HL-60 (cell line): ENCODE data around the gene MTFR1L.
A peak's percentile ranks its signal among the peaks of the same experiment; 100 is the strongest.

ENCODE experiments used
- DNase-seq, 2 experiments: peaks; one replicate each; pipeline ENCODE4 v3.0.0-alpha.2; 2010 to 2020; ENCODE audit warnings: low read depth in 1 of 2, low spot score in 1 of 2
- H3K27ac ChIP-seq: fragments of 250-450 bp; sonication (Bioruptor Pico); replicated peaks from 2 replicates; pipeline ENCODE4 v1.5.1; 2020; ENCODE audit warnings: mild to moderate bottlenecking, moderate library complexity
- H3K27me3 ChIP-seq: fragments of 250-450 bp; sonication (Bioruptor Pico); 2 replicates; pipeline ENCODE4 v1.5.1; 2021; ENCODE audit warnings: mild to moderate bottlenecking, moderate library complexity; ENCODE audit not compliant: insufficient read depth, poor library complexity, severe bottlenecking
- H3K4me3 ChIP-seq: replicated peaks from 2 replicates; pipeline ENCODE4 v1.5.1; 2011; ENCODE audit warnings: mild to moderate bottlenecking, control low read depth, low read length; ENCODE audit not compliant: insufficient read depth
- GABPA ChIP-seq: IDR thresholded peaks from 2 replicates; pipeline ENCODE4 v1.6.1; 2012; ENCODE audit warnings: low read depth
- POLR2AphosphoS5 ChIP-seq: IDR thresholded peaks from 2 replicates; pipeline ENCODE4 v1.6.1; 2012; ENCODE audit warnings: low read depth
- SPI1 ChIP-seq: IDR thresholded peaks from 2 replicates; pipeline ENCODE4 v1.6.1; 2012; ENCODE audit warnings: low read depth, mild to moderate bottlenecking, borderline replicate concordance
- long read RNA-seq: library from polyadenylated mRNA; unstranded; transcript quantifications from one replicate; pipeline ENCODE4 v2.0.0, GENCODE V29; 2020
- TF ChIP-seq, protein P1 (sequence below): IDR thresholded peaks from 2 replicates; pipeline ENCODE4 v1.6.1; 2012; ENCODE audit warnings: low read depth; ENCODE audit not compliant: insufficient replicate concordance
- TF ChIP-seq, protein P2 (sequence below): IDR thresholded peaks from one replicate; pipeline ENCODE4 v1.5.1; 2011; ENCODE audit warnings: low read length, control low read depth, inconsistent platforms; ENCODE audit not compliant: insufficient read depth

Gene MTFR1L
- long read RNA-seq, transcript MTFR1L-210 (7 exons, 1,873 nt) = minor isoform, 33 of 310 reads
- long read RNA-seq, transcript MTFR1L-204 (7 exons, 1,868 nt) = minor isoform, 10 of 310 reads
- long read RNA-seq, transcript MTFR1L-203 (7 exons, 2,004 nt) = major isoform, 158 of 310 reads
- long read RNA-seq, transcript MTFR1L-201 (7 exons, 2,053 nt) = minor isoform, 9 of 310 reads
- long read RNA-seq, partial matches to known transcripts = 33 of 310 reads
- long read RNA-seq, other reads (novel, unspliced or antisense) = 63 of 310 reads

- peak; percentile 92 to 93 for DNase-seq
- Histone ChIP-seq H3K27me3 (no peaks in the 10 kb centered on the region), H3K4me3 (peak within 1 kb of the TSS; percentile 69), H3K27ac (peak within 1 kb of the TSS; percentile 92)
- TF ChIP-seq SPI1 = peak; percentile 47; the same call in 1 of the 2 replicates
- TF ChIP-seq POLR2AphosphoS5 = peak; percentile 70
- peak; percentile 72 for TF ChIP-seq GABPA
- TF ChIP-seq, protein P1, sequence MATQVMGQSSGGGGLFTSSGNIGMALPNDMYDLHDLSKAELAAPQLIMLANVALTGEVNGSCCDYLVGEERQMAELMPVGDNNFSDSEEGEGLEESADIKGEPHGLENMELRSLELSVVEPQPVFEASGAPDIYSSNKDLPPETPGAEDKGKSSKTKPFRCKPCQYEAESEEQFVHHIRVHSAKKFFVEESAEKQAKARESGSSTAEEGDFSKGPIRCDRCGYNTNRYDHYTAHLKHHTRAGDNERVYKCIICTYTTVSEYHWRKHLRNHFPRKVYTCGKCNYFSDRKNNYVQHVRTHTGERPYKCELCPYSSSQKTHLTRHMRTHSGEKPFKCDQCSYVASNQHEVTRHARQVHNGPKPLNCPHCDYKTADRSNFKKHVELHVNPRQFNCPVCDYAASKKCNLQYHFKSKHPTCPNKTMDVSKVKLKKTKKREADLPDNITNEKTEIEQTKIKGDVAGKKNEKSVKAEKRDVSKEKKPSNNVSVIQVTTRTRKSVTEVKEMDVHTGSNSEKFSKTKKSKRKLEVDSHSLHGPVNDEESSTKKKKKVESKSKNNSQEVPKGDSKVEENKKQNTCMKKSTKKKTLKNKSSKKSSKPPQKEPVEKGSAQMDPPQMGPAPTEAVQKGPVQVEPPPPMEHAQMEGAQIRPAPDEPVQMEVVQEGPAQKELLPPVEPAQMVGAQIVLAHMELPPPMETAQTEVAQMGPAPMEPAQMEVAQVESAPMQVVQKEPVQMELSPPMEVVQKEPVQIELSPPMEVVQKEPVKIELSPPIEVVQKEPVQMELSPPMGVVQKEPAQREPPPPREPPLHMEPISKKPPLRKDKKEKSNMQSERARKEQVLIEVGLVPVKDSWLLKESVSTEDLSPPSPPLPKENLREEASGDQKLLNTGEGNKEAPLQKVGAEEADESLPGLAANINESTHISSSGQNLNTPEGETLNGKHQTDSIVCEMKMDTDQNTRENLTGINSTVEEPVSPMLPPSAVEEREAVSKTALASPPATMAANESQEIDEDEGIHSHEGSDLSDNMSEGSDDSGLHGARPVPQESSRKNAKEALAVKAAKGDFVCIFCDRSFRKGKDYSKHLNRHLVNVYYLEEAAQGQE = no peak
- TF ChIP-seq, protein P2, sequence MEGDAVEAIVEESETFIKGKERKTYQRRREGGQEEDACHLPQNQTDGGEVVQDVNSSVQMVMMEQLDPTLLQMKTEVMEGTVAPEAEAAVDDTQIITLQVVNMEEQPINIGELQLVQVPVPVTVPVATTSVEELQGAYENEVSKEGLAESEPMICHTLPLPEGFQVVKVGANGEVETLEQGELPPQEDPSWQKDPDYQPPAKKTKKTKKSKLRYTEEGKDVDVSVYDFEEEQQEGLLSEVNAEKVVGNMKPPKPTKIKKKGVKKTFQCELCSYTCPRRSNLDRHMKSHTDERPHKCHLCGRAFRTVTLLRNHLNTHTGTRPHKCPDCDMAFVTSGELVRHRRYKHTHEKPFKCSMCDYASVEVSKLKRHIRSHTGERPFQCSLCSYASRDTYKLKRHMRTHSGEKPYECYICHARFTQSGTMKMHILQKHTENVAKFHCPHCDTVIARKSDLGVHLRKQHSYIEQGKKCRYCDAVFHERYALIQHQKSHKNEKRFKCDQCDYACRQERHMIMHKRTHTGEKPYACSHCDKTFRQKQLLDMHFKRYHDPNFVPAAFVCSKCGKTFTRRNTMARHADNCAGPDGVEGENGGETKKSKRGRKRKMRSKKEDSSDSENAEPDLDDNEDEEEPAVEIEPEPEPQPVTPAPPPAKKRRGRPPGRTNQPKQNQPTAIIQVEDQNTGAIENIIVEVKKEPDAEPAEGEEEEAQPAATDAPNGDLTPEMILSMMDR = no peak
Observed at GRCh38 chr1:25819491-25820246, at the start of gene MTFR1L. Gene MTFR1L, plus strand, starts transcription at chr1:25819954. Its CDS starts 3,151 bp downstream, at chr1:25823105.

DNA sequence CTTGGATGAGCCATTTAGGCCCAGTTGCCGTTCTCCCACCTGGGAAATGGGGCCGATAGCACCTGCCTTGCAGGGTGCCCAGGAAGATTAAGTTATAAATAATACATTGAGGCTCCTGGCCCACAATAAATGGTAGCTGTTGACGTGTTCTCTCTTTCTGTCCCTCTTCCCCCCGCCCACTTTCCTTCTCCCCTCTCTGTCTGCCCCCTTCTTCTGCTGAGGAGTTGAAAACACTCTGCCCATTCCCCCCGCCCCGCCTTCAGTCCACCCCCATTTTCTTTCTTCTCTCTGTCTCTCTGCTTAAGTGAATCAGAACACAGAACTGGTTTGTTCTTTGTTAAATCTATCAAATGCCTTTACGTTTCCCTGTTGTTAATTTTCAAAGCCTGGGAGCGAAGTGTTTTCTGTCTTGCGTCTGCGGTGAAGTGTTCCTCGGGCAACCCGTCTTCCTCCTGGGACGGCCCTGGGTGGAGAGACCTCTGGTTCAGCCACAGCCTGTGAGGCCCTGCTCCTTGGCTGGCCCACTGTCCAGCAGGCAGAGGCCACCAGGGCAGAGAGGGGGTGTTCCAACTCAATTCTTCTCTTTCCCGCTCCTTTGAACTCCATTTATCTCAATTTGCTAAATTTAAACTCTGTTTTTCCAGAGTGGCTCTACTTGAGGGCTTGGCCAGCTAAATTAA, 49.1 kb upstream of the MTFR1L start:
- TF ChIP-seq SPI1 (no peak), POLR2AphosphoS5 (no peak), GABPA (no peak)
- TF ChIP-seq, protein P2 = no peak
- TF ChIP-seq, protein P1 = no peak
- Histone ChIP-seq H3K27me3 (no peaks in the 10 kb centered on the region), H3K27ac (no peak overlapping the region), H3K4me3 (no peak overlapping the region)
- no peak for DNase-seq

GRCh38 chr1:25771221-25772114, 48.3 kb upstream of the MTFR1L start:
- H3K4me3 ChIP-seq = no peak overlapping the region
- no peak for TF ChIP-seq SPI1
- H3K27ac ChIP-seq = no peak overlapping the region
- DNase-seq = no peak
- no peaks in the 10 kb centered on the region for H3K27me3 ChIP-seq
